Esophagus squamous epithelium (tissue), 5 donors: ENCODE data around the gene LTB4R. TPM values are rescaled to one million over a fixed set of nuclear protein-coding genes. Genes with fewer than 3 reads are reported as not detected.
A peak's percentile ranks its signal among the peaks of the same experiment; 100 is the strongest.

Experiments used
- DNase-seq: peaks from one replicate; lab custom pipeline; 2025; lab: John Stamatoyannopoulos, UW
- H3K27ac ChIP-seq, 4 donors: fragments of 200-600 bp; sonication (generic); one replicate each; pipeline ENCODE4 v1.5.1; 2016 to 2019; ENCODE audit warnings: mild to moderate bottlenecking in 1 of 4
- H3K27me3 ChIP-seq, 4 donors: fragments of 200-600 bp; sonication (generic); 1 replicate in 3 of 4; 2 replicates in 1 of 4; pipeline versions ENCODE4 v1.5.1 to v1.6.0; 2017 to 2021; ENCODE audit warnings: antibody characterized with exemption in 1 of 4
- H3K36me3 ChIP-seq, 3 donors: fragments of 200-600 bp; sonication (generic); one replicate each; pipeline ENCODE4 v1.5.1; 2016 to 2019
- H3K4me1 ChIP-seq, 3 donors: fragments of 200-600 bp; sonication (generic); one replicate each; pipeline ENCODE4 v1.5.1; 2017 to 2019
- H3K4me3 ChIP-seq, 4 donors: fragments of 200-600 bp; sonication (generic); 1 replicate in 3 of 4; 2 replicates in 1 of 4; pipeline ENCODE4 v1.5.1; 2016 to 2019; ENCODE audit warnings: mild to moderate bottlenecking in 2 of 4, moderate library complexity in 1 of 4
- H3K9me3 ChIP-seq, 3 donors: fragments of 200-600 bp; sonication (generic); one replicate each; pipeline ENCODE4 v1.5.1; 2016 to 2019
- CTCF ChIP-seq, 6 experiments: fragments of 450-650 bp in 4 of 6; fragments of 200-600 bp in 2 of 6; sonication (generic) in 2 of 6; IDR thresholded peaks; one replicate each; pipeline ENCODE4 v1.5.1; 2016 to 2019; ENCODE audit warnings: antibody characterized with exemption in 6 of 6, mild to moderate bottlenecking in 4 of 6, moderate library complexity in 4 of 6
- POLR2A ChIP-seq, 4 donors: fragments of 450-650 bp; IDR thresholded peaks; one replicate each; pipeline ENCODE4 v1.6.1; 2017; ENCODE audit warnings: antibody characterized with exemption in 4 of 4, mild to moderate bottlenecking in 4 of 4, moderate library complexity in 3 of 4
- WGBS, 2 donors: methylation state at CpG; one replicate each; pipeline ENCODE4 v1.1.5; 2018; 5-methylcytosine and 5-hydroxymethylcytosine counted together
- intact Hi-C: fragments of 100-400 bp; cut with DNase I; formaldehyde crosslinking; loops from one replicate; pipeline ENCODE4 v1.15.0; 2022
- small RNA-seq, 4 donors: library from RNA; depleted of rRNA; stranded (forward); fragments of <200 nt; gene quantifications; one replicate each; pipeline ENCODE3, GENCODE V24; 2016
- total RNA-seq, 4 donors: library from RNA; depleted of rRNA; stranded (reverse); fragments of >200 nt; gene quantifications; one replicate each; pipeline ENCODE4 v1.1.0, GENCODE V29; 2016
- donor health status: DM: yes; HTN: yes; CAD: no.

Gene LTB4R
- total RNA-seq, 4 donors from 2014 or later = 47.9 to 99.9 (median 85.4) TPM

- Histone ChIP-seq H3K4me1 (peaks cover 24 to 52% (median 24%) of the 10 kb centered on the region in 3 donors), H3K27ac (peak overlapping the region in 3 of 4 donors; percentile 90 to 96 (median 93)), H3K36me3 (no peaks in the 10 kb centered on the region), H3K4me3 (no peak overlapping the region), H3K27me3 (peaks cover 0 to 19% (median 0%) of the 10 kb centered on the region in 4 donors), H3K9me3 (no peaks in the 10 kb centered on the region)
- 55 to 57% methylated on average over 1 of the region's 1 CpG for WGBS, 2 donors
- TF ChIP-seq CTCF (IDR thresholded peaks at IDR 0.05) = no peak
- intact Hi-C loops = loop anchor here (5.0 kb wide), 1 partner anchor 67 kb away; no protein-coding TSS in a partner anchor
- DNase-seq = no peak
Measured at GRCh38 chr14:24364841-24365240, 53.5 kb downstream of the LTB4R start.

GRCh38 chr14:24365600-24366412 is 54.5 kb downstream of the LTB4R start:
- H3K27ac ChIP-seq = peak overlapping the region; percentile 81 to 96 (median 92)
- peaks cover 24 to 61% (median 24%) of the 10 kb centered on the region in 3 donors for H3K4me1 ChIP-seq
- DNase-seq = no peak
- H3K27me3 ChIP-seq = peaks cover 0 to 19% (median 0%) of the 10 kb centered on the region in 4 donors
- no peak for TF ChIP-seq POLR2A (IDR thresholded peaks at IDR 0.05)
- peak; percentile 77 to 95 (median 92) for TF ChIP-seq CTCF (IDR thresholded peaks at IDR 0.05)
- no peaks in the 10 kb centered on the region for H3K9me3 ChIP-seq
- intact Hi-C loops = loop anchor here (5.0 kb wide), 1 partner anchor 66 kb away; no protein-coding TSS in a partner anchor
- H3K4me3 ChIP-seq = peak overlapping the region; percentile 33 to 74 (median 62)
- no peaks in the 10 kb centered on the region for H3K36me3 ChIP-seq
- WGBS, 2 donors = 5 to 6% methylated on average over 21 to 25 of the region's 28 CpGs

- no peak for DNase-seq
- H3K36me3 ChIP-seq = no peaks in the 10 kb centered on the region
- H3K27ac ChIP-seq = peak overlapping the region; percentile 81 to 96 (median 92)
- H3K27me3 ChIP-seq = peaks cover 0 to 19% (median 0%) of the 10 kb centered on the region in 4 donors
- no peaks in the 10 kb centered on the region for H3K9me3 ChIP-seq
- H3K4me1 ChIP-seq = peaks cover 24 to 67% (median 24%) of the 10 kb centered on the region in 3 donors
- TF ChIP-seq POLR2A (IDR thresholded peaks at IDR 0.05) (no peak), CTCF (IDR thresholded peaks at IDR 0.05) (no peak)
- intact Hi-C loops = loop anchor here (5.0 kb wide), 1 partner anchor 66 kb away; no protein-coding TSS in a partner anchor
- peak overlapping the region; percentile 33 to 74 (median 62) for H3K4me3 ChIP-seq
- WGBS, 2 donors = 0% methylated on average over 1 to 6 of the region's 16 CpGs
Measured at GRCh38 chr14:24366413-24366720, 55.1 kb downstream of the LTB4R start.

GRCh38 chr14:24366721-24367513 is 55.6 kb downstream of the LTB4R start:
- intact Hi-C loops = loop anchor here (5.0 kb wide), 1 partner anchor 65 kb away; no protein-coding TSS in a partner anchor
- peaks cover 24 to 72% (median 24%) of the 10 kb centered on the region in 3 donors for H3K4me1 ChIP-seq
- no peaks in the 10 kb centered on the region for H3K9me3 ChIP-seq
- no peaks in the 10 kb centered on the region for H3K36me3 ChIP-seq
- WGBS, 2 donors = 0 to 2% methylated on average over 10 of the region's 40 CpGs
- H3K27me3 ChIP-seq = peaks cover 0 to 19% (median 0%) of the 10 kb centered on the region in 4 donors
- peak; percentile 30 for DNase-seq
- peak overlapping the region; percentile 33 to 74 (median 62) for H3K4me3 ChIP-seq
- no peak for TF ChIP-seq CTCF (IDR thresholded peaks at IDR 0.05)
- TF ChIP-seq POLR2A (IDR thresholded peaks at IDR 0.05) = peak in 1 of 4 donors; percentile 62
- H3K27ac ChIP-seq = peak overlapping the region; percentile 81 to 96 (median 92)

Small RNAs within 50 kb of the gene (small RNA-seq; reads per million reads assigned to genes)
- 0 reads per million in 4 donors for gene RF00026

Other genes with a start within 250 kb of the LTB4R start
- gene CPNE6, start 239.9 kb upstream of the LTB4R start, total RNA-seq = not detected
- gene PCK2, start 217.2 kb upstream of the LTB4R start, total RNA-seq = 10 to 100 TPM; 10.5 to 13.5 (median 12.8) TPM
- 100 to 1,000 TPM in 1 of 4 donors, 10 to 100 TPM in 3; 55.4 to 114 (median 79.3) TPM for gene DCAF11, start 196.7 kb upstream of the LTB4R start, total RNA-seq
- gene NRL, start 196.6 kb upstream of the LTB4R start, total RNA-seq = 1 to 10 TPM in 3 of 4 donors, under 1 TPM in 1; 0.79 to 4.5 (median 3.3) TPM
- 1 to 10 TPM in 1 of 4 donors, under 1 TPM in 2, not detected in 1; 0.42 to 3.7 (median 0.95) TPM for gene FITM1, start 180.8 kb upstream of the LTB4R start, total RNA-seq
- 100 to 1,000 TPM; 100 to 256 (median 116) TPM for gene PSME1, start 175.3 kb upstream of the LTB4R start, total RNA-seq
- gene EMC9, start 169.9 kb upstream of the LTB4R start, total RNA-seq = 10 to 100 TPM in 3 of 4 donors, 1 to 10 TPM in 1; 6.0 to 12.1 (median 10.9) TPM
- gene PSME2, start 164.9 kb upstream of the LTB4R start, total RNA-seq = 100 to 1,000 TPM in 1 of 4 donors, 10 to 100 TPM in 3; 44.4 to 110 (median 77.2) TPM
- gene RNF31, start 164.0 kb upstream of the LTB4R start, total RNA-seq = 10 to 100 TPM; 26.8 to 35.6 (median 32.4) TPM
- 10 to 100 TPM; 21.9 to 52.2 (median 45.9) TPM for gene IRF9, start 150.2 kb upstream of the LTB4R start, total RNA-seq
- gene REC8, start 139.4 kb upstream of the LTB4R start, total RNA-seq = 1 to 10 TPM in 3 of 4 donors, under 1 TPM in 1; 0.47 to 7.4 (median 3.0) TPM
- gene IPO4, start 122.7 kb upstream of the LTB4R start, total RNA-seq = 10 to 100 TPM; 32.9 to 55.1 (median 40.4) TPM
- gene TM9SF1, start 116.1 kb upstream of the LTB4R start, total RNA-seq = 10 to 100 TPM; 36.4 to 51.3 (median 44.6) TPM
- gene TSSK4, start 105.8 kb upstream of the LTB4R start, total RNA-seq = not detected
- gene CHMP4A, start 98.0 kb upstream of the LTB4R start, total RNA-seq = 10 to 100 TPM; 23.6 to 80.7 (median 62.8) TPM
- 10 to 100 TPM in 2 of 4 donors, 1 to 10 TPM in 2; 1.4 to 12.4 (median 8.6) TPM for gene MDP1, start 95.4 kb upstream of the LTB4R start, total RNA-seq
- 100 to 1,000 TPM in 3 of 4 donors, 10 to 100 TPM in 1; 93.1 to 182 (median 121) TPM for gene NEDD8, start 79.1 kb upstream of the LTB4R start, total RNA-seq
- 10 to 100 TPM; 18.5 to 47.7 (median 33.1) TPM for gene GMPR2, start 78.6 kb upstream of the LTB4R start, total RNA-seq
- gene TINF2, start 68.9 kb upstream of the LTB4R start, total RNA-seq = 10 to 100 TPM; 46.3 to 94.3 (median 56.1) TPM
- gene TGM1, start 48.3 kb upstream of the LTB4R start, total RNA-seq = 1,000 to 10,000 TPM in 2 of 4 donors, 100 to 1,000 TPM in 2; 566 to 1,879 (median 1,037) TPM
- gene RABGGTA, start 39.9 kb upstream of the LTB4R start, total RNA-seq = 100 to 1,000 TPM in 2 of 4 donors, 10 to 100 TPM in 2; 68.9 to 171 (median 108) TPM
- 100 to 1,000 TPM in 2 of 4 donors, 10 to 100 TPM in 2; 81.6 to 164 (median 101) TPM for gene DHRS1, start 11.7 kb upstream of the LTB4R start, total RNA-seq
- 10 to 100 TPM; 18.0 to 29.8 (median 25.0) TPM for gene NOP9, start 11.7 kb upstream of the LTB4R start, total RNA-seq
- gene CIDEB, start 3.5 kb upstream of the LTB4R start, total RNA-seq = 10 to 100 TPM; 18.3 to 41.4 (median 30.4) TPM
- gene LTB4R2, start 1.4 kb upstream of the LTB4R start, total RNA-seq = 100 to 1,000 TPM in 3 of 4 donors, 10 to 100 TPM in 1; 66.0 to 169 (median 123) TPM
- gene ADCY4, start 23.6 kb downstream of the LTB4R start, total RNA-seq = 10 to 100 TPM in 2 of 4 donors, 1 to 10 TPM in 2; 3.1 to 23.1 (median 11.7) TPM
- gene RIPK3, start 28.5 kb downstream of the LTB4R start, total RNA-seq = 10 to 100 TPM; 10.3 to 21.4 (median 12.7) TPM
- gene NFATC4, start 56.7 kb downstream of the LTB4R start, total RNA-seq = 10 to 100 TPM in 2 of 4 donors, 1 to 10 TPM in 2; 2.7 to 22.5 (median 9.2) TPM
- 10 to 100 TPM in 3 of 4 donors, 1 to 10 TPM in 1; 4.7 to 14.7 (median 11.8) TPM for gene NYNRIN, start 87.5 kb downstream of the LTB4R start, total RNA-seq
- gene CBLN3, start 118.2 kb downstream of the LTB4R start, total RNA-seq = under 1 TPM in 3 of 4 donors, not detected in 1; 0.13 to 0.95 (median 0.85) TPM
- gene KHNYN, start 118.5 kb downstream of the LTB4R start, total RNA-seq = 10 to 100 TPM; 35.6 to 68.9 (median 42.9) TPM
- 10 to 100 TPM; 16.1 to 36.0 (median 20.4) TPM for gene SDR39U1, start 131.3 kb downstream of the LTB4R start, total RNA-seq
- 1 to 10 TPM in 1 of 4 donors, under 1 TPM in 1, not detected in 2; 0.53 to 2.7 TPM for gene CMA1, start 196.8 kb downstream of the LTB4R start, total RNA-seq